Tibial nerve (tissue), 4 donors: ENCODE results near the gene ATE1. TPM values are rescaled to one million over a fixed set of nuclear protein-coding genes. Genes with fewer than 3 reads are reported as not detected.

Source experiments
- DNase-seq, 2 donors: peaks; one replicate each; pipeline ENCODE4 v3.0.0-alpha.2; 2019; ENCODE audit warnings: low spot score in 2 of 2
- H3K27ac ChIP-seq, 4 donors: fragments of 200-600 bp; sonication (generic) in 3 of 4; one replicate each; pipeline ENCODE4 v1.5.1; 2017 to 2019; ENCODE audit warnings: mild to moderate bottlenecking in 1 of 4
- H3K27me3 ChIP-seq, 2 donors: fragments of 200-600 bp; sonication (generic) in 1 of 2; one replicate each; pipeline versions ENCODE4 v1.5.1 to v1.6.0; 2017 to 2019
- H3K36me3 ChIP-seq, 3 donors: fragments of 200-600 bp; sonication (generic); one replicate each; pipeline ENCODE4 v1.5.1; 2018 to 2019
- H3K4me1 ChIP-seq, 4 donors: fragments of 200-600 bp; sonication (generic) in 3 of 4; one replicate each; pipeline ENCODE4 v1.5.1; 2017 to 2019
- H3K4me3 ChIP-seq, 4 donors: fragments of 200-600 bp; sonication (generic) in 3 of 4; one replicate each; pipeline ENCODE4 v1.5.1; 2017 to 2019; ENCODE audit warnings: mild to moderate bottlenecking in 1 of 4, moderate library complexity in 1 of 4
- H3K9me3 ChIP-seq, 4 donors: fragments of 200-600 bp; sonication (generic) in 3 of 4; one replicate each; pipeline ENCODE4 v1.5.1; 2017 to 2019
- EP300 ChIP-seq, 2 donors: sonication (generic); formaldehyde crosslinking; IDR thresholded peaks; one replicate each; pipeline ENCODE4 v1.6.1; 2017; ENCODE audit warnings: antibody characterized with exemption in 2 of 2, mild to moderate bottlenecking in 1 of 2
- POLR2A ChIP-seq, 2 donors: fragments of 450-650 bp; IDR thresholded peaks; one replicate each; pipeline ENCODE4 v1.6.1; 2017; ENCODE audit warnings: antibody characterized with exemption in 2 of 2, mild to moderate bottlenecking in 2 of 2, moderate library complexity in 2 of 2
- WGBS, 2 donors: methylation state at CpG; one replicate each; pipeline ENCODE4 v1.1.5; 2018; 5-methylcytosine and 5-hydroxymethylcytosine counted together
- total RNA-seq, 4 donors: library from RNA; depleted of rRNA; stranded (reverse); fragments of >200 nt; gene quantifications; one replicate each; pipeline ENCODE4 v1.1.0, GENCODE V29; 2016
- TF ChIP-seq, protein P1 (sequence below), 5 experiments: fragments of 200-600 bp in 3 of 5; fragments of 450-650 bp in 2 of 5; sonication (generic) in 3 of 5; IDR thresholded peaks; one replicate each; pipeline ENCODE4 v1.5.1; 2016 to 2019; ENCODE audit warnings: antibody characterized with exemption in 5 of 5, mild to moderate bottlenecking in 3 of 5, moderate library complexity in 2 of 5

The ATE1 gene
- total RNA-seq, 4 donors from 2014 or later, result 18.3 to 24.5 (median 23.5) TPM

DNA sequence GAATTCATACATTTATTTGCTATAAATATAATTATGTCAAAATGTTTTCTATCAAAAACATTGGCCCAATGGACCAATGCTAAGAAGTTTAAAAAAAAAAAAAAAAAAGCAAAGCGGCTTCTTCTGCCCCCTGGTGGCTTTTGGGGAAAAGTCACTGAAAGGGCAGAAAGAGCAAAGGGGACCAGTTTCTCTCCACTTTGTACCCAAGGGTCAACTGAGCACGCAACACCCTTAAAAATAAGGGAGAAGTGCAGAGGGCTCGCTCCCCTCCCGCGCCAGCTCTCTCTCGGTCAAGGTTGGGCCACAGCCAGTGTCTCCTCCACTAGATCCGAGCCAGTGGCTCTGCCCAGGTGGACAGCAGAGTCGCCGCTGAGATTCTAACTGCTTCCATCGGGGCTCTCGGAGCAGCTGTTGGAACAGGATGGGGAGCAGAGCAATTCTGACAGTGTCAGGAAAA is 193.2 kb downstream of the ATE1 start:
- Histone ChIP-seq H3K27me3 (peaks cover 0 to 10% of the 10 kb centered on the region in 2 donors), H3K27ac (no peak overlapping the region), H3K4me3 (no peak overlapping the region), H3K36me3 (no peaks in the 10 kb centered on the region), H3K4me1 (no peaks in the 10 kb centered on the region), H3K9me3 (no peaks in the 10 kb centered on the region)
- no peak for DNase-seq
- TF ChIP-seq POLR2A (IDR thresholded peaks at IDR 0.05) (no peak), EP300 (IDR thresholded peaks at IDR 0.05) (no peak)
- TF ChIP-seq, protein P1, sequence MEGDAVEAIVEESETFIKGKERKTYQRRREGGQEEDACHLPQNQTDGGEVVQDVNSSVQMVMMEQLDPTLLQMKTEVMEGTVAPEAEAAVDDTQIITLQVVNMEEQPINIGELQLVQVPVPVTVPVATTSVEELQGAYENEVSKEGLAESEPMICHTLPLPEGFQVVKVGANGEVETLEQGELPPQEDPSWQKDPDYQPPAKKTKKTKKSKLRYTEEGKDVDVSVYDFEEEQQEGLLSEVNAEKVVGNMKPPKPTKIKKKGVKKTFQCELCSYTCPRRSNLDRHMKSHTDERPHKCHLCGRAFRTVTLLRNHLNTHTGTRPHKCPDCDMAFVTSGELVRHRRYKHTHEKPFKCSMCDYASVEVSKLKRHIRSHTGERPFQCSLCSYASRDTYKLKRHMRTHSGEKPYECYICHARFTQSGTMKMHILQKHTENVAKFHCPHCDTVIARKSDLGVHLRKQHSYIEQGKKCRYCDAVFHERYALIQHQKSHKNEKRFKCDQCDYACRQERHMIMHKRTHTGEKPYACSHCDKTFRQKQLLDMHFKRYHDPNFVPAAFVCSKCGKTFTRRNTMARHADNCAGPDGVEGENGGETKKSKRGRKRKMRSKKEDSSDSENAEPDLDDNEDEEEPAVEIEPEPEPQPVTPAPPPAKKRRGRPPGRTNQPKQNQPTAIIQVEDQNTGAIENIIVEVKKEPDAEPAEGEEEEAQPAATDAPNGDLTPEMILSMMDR (IDR thresholded peaks at IDR 0.05), result peak; percentile 37 to 58 (median 46)
- 6 to 38% methylated on average over 7 to 11 of the region's 11 CpGs for WGBS, 2 donors

DNA sequence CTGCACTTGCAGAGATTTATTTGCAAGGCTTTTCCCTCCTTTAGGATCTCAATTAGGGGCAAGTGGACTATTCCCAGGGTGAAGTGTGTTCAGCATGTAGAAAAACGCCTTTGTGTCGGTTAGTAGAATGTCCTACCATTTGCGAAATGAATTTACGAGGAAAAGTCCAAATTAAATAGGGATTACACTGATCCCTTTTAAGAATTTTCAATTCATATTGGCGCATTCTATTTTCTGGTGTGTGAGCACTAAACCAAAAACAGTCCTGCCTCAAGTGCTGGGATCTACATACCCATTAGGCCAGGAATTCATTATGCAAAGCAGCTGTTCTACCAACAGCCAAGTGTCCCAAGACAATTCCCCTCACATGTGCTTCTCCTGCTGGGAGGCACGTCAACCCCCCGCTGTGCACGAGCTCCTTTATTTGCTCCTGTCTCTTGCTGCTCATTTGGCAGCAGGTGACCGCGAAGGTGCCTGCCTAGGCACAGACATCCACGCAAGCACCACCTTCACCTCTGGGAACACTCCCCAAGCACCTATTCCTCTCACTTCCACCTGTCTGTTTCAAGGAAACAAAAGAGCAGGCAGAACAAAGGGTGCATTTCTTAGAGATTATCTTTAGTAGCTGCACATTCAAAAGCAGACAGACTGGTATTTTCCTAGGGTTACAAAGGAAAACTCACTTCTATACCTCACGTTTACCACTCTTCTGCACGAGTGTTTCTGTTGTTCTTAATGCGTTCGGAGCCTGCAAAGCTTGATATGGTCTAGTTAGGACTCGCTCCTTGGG is 195.0 kb downstream of the ATE1 start:
- no peak overlapping the region for H3K4me3 ChIP-seq
- no peaks in the 10 kb centered on the region for H3K4me1 ChIP-seq
- no peaks in the 10 kb centered on the region for H3K36me3 ChIP-seq
- TF ChIP-seq POLR2A (IDR thresholded peaks at IDR 0.05), result no peak
- TF ChIP-seq, protein P1 (IDR thresholded peaks at IDR 0.05), result no peak
- TF ChIP-seq EP300 (IDR thresholded peaks at IDR 0.05), result no peak
- no peaks in the 10 kb centered on the region for H3K9me3 ChIP-seq
- H3K27ac ChIP-seq, result no peak overlapping the region
- DNase-seq, result no peak
- WGBS, 2 donors, result 77 to 83% methylated on average over 16 of the region's 16 CpGs
- peaks cover 0 to 10% of the 10 kb centered on the region in 2 donors for H3K27me3 ChIP-seq

DNA sequence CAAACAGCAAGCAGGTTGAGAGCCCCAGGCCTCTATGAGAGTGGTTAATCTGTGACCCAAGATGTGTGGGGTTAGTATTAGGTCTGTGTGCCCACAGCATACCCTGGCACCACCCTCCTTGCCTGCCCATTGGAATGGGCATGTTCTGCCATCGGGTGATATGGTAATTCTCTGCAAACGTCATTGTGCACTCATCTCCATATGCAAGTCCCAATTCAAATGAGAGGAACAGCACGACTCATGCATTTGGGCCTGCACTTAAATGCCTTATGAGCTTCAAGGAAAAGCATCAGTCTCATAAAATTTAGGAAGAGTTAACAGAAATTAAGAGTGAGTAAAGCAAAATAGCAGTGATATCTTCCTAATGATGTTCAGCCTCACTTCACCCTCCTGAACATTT is 195.7 kb downstream of the ATE1 start:
- TF ChIP-seq, protein P1 (IDR thresholded peaks at IDR 0.05), result no peak
- TF ChIP-seq POLR2A (IDR thresholded peaks at IDR 0.05) (no peak), EP300 (IDR thresholded peaks at IDR 0.05) (no peak)
- Histone ChIP-seq H3K36me3 (no peaks in the 10 kb centered on the region), H3K9me3 (no peaks in the 10 kb centered on the region), H3K27ac (no peak overlapping the region), H3K4me3 (no peak overlapping the region), H3K4me1 (no peaks in the 10 kb centered on the region), H3K27me3 (peaks cover 0 to 10% of the 10 kb centered on the region in 2 donors)
- 67 to 74% methylated on average over 3 of the region's 3 CpGs for WGBS, 2 donors
- no peak for DNase-seq

DNA sequence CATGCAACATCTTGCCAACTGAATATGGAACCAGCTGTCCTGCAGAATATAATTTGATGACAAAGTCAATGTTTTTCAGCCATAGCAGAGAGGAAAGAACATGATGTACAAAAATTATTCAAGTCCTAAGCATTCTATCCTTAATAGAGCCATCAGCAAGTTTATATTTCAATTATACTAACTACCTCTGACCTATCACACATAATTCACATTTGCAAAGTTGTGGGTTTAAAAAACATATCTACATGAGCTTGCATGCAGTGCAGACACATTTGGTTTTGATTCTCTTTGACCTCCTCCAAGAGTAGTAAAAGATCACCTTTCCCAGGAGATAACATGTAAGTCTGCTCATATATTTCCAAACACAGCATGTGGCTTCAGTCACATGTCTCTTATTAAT is 203.5 kb downstream of the ATE1 start:
- DNase-seq, result no peak
- Histone ChIP-seq H3K9me3 (no peaks in the 10 kb centered on the region), H3K27ac (no peak overlapping the region), H3K4me3 (no peak overlapping the region), H3K27me3 (peaks cover 0 to 5% of the 10 kb centered on the region in 2 donors), H3K36me3 (no peaks in the 10 kb centered on the region), H3K4me1 (no peaks in the 10 kb centered on the region)
- TF ChIP-seq POLR2A (IDR thresholded peaks at IDR 0.05) (no peak), EP300 (IDR thresholded peaks at IDR 0.05) (no peak)
- TF ChIP-seq, protein P1 (IDR thresholded peaks at IDR 0.05), result no peak

DNA sequence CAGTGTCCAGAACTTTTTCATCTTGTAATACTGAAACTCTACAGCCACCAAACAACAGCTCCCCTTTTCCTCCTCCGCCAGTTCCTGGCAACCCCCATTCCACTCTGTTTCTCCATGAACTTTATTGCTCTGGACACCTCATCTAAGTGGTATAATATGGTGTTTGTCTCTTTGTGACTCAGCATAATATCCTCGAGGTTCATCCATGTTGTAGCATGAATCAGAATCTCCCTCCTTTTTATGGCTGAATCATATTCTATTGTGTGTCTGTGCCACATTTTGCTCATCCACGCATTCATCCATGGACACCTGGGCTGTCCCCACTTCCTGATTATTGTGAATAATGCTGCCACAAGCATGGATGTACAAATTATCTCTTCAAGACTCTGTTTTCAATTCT is 205.2 kb downstream of the ATE1 start:
- WGBS, 2 donors, result 78 to 82% methylated on average over 3 of the region's 3 CpGs

More for the DNA sequence above, 205.2 kb downstream of the ATE1 start:
- H3K4me3 ChIP-seq, result no peak overlapping the region
- H3K9me3 ChIP-seq, result no peaks in the 10 kb centered on the region
- TF ChIP-seq, protein P1 (IDR thresholded peaks at IDR 0.05), result no peak
- no peak for TF ChIP-seq POLR2A (IDR thresholded peaks at IDR 0.05)
- TF ChIP-seq EP300 (IDR thresholded peaks at IDR 0.05), result no peak
- H3K27ac ChIP-seq, result no peak overlapping the region
- DNase-seq, result no peak
- no peaks in the 10 kb centered on the region for H3K4me1 ChIP-seq
- peaks cover 0 to 5% of the 10 kb centered on the region in 2 donors for H3K27me3 ChIP-seq
- H3K36me3 ChIP-seq, result no peaks in the 10 kb centered on the region
